ENCODE measurements around the gene MCM6. TPM values are rescaled to one million over a fixed set of nuclear protein-coding genes. Genes with fewer than 3 reads are reported as not detected.

Gene MCM6
- total RNA-seq, 1 donor from 2014 or later = 11.1 TPM

- Histone ChIP-seq H3K4me3 (ENCODE audit: low read depth, low read length) (no peak overlapping the region), H3K27me3 (ENCODE audit: control insufficient read depth, insufficient read depth, low read length) (no peaks in the 10 kb centered on the region), H3K36me3 (ENCODE audit: control insufficient read depth, insufficient read depth, low read length) (no peaks in the 10 kb centered on the region)
- DNase-seq (ENCODE audit: low read depth) = no peak
- TF ChIP-seq CTCF (IDR thresholded peaks at IDR 0.05; ENCODE audit: insufficient read depth, low read length, poor library complexity, severe bottlenecking) = peak; percentile 5
Observed at GRCh38 chr2:135845257-135845656, 31.0 kb downstream of the MCM6 start.

GRCh38 chr2:135844301-135844895 lies 31.8 kb downstream of the MCM6 start:
- Histone ChIP-seq H3K4me3 (ENCODE audit: low read depth, low read length) (no peak overlapping the region), H3K27me3 (ENCODE audit: control insufficient read depth, insufficient read depth, low read length) (no peaks in the 10 kb centered on the region), H3K36me3 (ENCODE audit: control insufficient read depth, insufficient read depth, low read length) (no peaks in the 10 kb centered on the region)
- no peak for TF ChIP-seq CTCF (IDR thresholded peaks at IDR 0.05; ENCODE audit: insufficient read depth, low read length, poor library complexity, severe bottlenecking)
- DNase-seq (ENCODE audit: low read depth) = no peak

GRCh38 chr2:135843671-135844070 lies 32.6 kb downstream of the MCM6 start:
- H3K27me3 ChIP-seq (ENCODE audit: control insufficient read depth, insufficient read depth, low read length) = no peaks in the 10 kb centered on the region
- no peaks in the 10 kb centered on the region for H3K36me3 ChIP-seq (ENCODE audit: control insufficient read depth, insufficient read depth, low read length)
- DNase-seq (ENCODE audit: low read depth) = peak; percentile 52
- no peak overlapping the region for H3K4me3 ChIP-seq (ENCODE audit: low read depth, low read length)
- TF ChIP-seq CTCF (IDR thresholded peaks at IDR 0.05; ENCODE audit: insufficient read depth, low read length, poor library complexity, severe bottlenecking) = no peak

- no peak overlapping the region for H3K4me3 ChIP-seq (ENCODE audit: low read depth, low read length)
- no peaks in the 10 kb centered on the region for H3K36me3 ChIP-seq (ENCODE audit: control insufficient read depth, insufficient read depth, low read length)
Observed at GRCh38 chr2:135840601-135841000, 35.6 kb downstream of the MCM6 start.

GRCh38 chr2:135839713-135840112 lies 36.5 kb downstream of the MCM6 start:
- Histone ChIP-seq H3K36me3 (ENCODE audit: control insufficient read depth, insufficient read depth, low read length) (no peaks in the 10 kb centered on the region), H3K27me3 (ENCODE audit: control insufficient read depth, insufficient read depth, low read length) (no peaks in the 10 kb centered on the region), H3K4me3 (ENCODE audit: low read depth, low read length) (no peak overlapping the region)
- no peak for TF ChIP-seq CTCF (IDR thresholded peaks at IDR 0.05; ENCODE audit: insufficient read depth, low read length, poor library complexity, severe bottlenecking)
- DNase-seq (ENCODE audit: low read depth) = no peak

More at GRCh38 chr2:135840601-135841000, 35.6 kb downstream of the MCM6 start:
- no peaks in the 10 kb centered on the region for H3K27me3 ChIP-seq (ENCODE audit: control insufficient read depth, insufficient read depth, low read length)
- DNase-seq (ENCODE audit: low read depth) = no peak
- TF ChIP-seq CTCF (IDR thresholded peaks at IDR 0.05; ENCODE audit: insufficient read depth, low read length, poor library complexity, severe bottlenecking) = no peak

- no peak for DNase-seq (ENCODE audit: low read depth)
- Histone ChIP-seq H3K4me3 (ENCODE audit: low read depth, low read length) (no peak overlapping the region), H3K27me3 (ENCODE audit: control insufficient read depth, insufficient read depth, low read length) (no peaks in the 10 kb centered on the region), H3K36me3 (ENCODE audit: control insufficient read depth, insufficient read depth, low read length) (no peaks in the 10 kb centered on the region)
- TF ChIP-seq CTCF (IDR thresholded peaks at IDR 0.05; ENCODE audit: insufficient read depth, low read length, poor library complexity, severe bottlenecking) = no peak
Observed at GRCh38 chr2:135838502-135838901, 37.7 kb downstream of the MCM6 start.
